Measurements from ENCODE around the gene EFNB1.

The EFNB1 gene

DNA sequence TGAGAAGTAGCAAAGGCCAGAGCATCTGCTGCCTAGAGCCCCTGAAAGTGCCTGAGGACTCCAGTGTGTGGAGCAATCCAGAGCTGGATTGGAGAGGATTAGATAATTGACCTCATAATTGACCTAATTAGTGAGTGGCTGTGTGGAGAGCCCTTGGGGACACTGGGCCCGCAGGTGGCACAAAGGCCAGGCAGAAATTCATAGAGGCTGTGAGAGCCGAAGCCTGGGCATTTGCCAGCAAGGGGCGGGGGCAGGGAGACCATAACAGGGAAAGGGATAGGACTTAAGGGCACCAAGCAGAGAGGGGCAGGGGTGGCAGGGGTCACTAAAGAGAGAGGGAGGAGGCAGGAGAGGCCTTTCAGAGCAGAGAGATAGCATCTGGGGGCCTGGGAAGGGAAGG is 45.3 kb downstream of the EFNB1 start:
- DNase-seq (ENCODE audit: low read depth) = no peak

DNA sequence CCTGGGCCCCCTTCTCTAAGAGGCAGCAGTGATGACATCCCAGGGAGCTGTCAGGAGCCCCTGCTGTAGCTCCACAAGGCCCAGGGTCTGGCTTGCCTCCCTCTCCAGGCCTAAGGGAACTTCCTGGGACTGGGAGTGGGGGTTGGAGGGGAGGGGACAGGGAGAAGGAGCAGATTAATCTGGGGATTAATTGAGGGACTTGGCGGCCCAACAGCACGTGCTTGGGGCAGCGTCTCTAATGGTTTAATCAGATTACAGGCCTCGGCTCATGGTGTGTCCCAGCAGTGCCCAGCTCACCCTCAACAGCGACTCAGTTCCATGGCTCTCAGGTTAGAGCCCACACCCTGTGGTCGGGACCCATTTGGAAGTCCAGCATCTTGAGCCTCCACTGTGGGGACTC is 47.9 kb downstream of the EFNB1 start:
- no peak for DNase-seq (ENCODE audit: low read depth)
- TF ChIP-seq, protein P1, sequence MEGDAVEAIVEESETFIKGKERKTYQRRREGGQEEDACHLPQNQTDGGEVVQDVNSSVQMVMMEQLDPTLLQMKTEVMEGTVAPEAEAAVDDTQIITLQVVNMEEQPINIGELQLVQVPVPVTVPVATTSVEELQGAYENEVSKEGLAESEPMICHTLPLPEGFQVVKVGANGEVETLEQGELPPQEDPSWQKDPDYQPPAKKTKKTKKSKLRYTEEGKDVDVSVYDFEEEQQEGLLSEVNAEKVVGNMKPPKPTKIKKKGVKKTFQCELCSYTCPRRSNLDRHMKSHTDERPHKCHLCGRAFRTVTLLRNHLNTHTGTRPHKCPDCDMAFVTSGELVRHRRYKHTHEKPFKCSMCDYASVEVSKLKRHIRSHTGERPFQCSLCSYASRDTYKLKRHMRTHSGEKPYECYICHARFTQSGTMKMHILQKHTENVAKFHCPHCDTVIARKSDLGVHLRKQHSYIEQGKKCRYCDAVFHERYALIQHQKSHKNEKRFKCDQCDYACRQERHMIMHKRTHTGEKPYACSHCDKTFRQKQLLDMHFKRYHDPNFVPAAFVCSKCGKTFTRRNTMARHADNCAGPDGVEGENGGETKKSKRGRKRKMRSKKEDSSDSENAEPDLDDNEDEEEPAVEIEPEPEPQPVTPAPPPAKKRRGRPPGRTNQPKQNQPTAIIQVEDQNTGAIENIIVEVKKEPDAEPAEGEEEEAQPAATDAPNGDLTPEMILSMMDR (IDR thresholded peaks at IDR 0.05; ENCODE audit: low read depth, low read length, missing control alignments) = no peak
- H3K4me3 ChIP-seq (ENCODE audit: low read depth, low read length) = no peak overlapping the region

More for the DNA sequence above, 45.3 kb downstream of the EFNB1 start:
- TF ChIP-seq, protein P1 (IDR thresholded peaks at IDR 0.05; ENCODE audit: low read depth, low read length, missing control alignments) = no peak
- H3K4me3 ChIP-seq (ENCODE audit: low read depth, low read length) = no peak overlapping the region

DNA sequence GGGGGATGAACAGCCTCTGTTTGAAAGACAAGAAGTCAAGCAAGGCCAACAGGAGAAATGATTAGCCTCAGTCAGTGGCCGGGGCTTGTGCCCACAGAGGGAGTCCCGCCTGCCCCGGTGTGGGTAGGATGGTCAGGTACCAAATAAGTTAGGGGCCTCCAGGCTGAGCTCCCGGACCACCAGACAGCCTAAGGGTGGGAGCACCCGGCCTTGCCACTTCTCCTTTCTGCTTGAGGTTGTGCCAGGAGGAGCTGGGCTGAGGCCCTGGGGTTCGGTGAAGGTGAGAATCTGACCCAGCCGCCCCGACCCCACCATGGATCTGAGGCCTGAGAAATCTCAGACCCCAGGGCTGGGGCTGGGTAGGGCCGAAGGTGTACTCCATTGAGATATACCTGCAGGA is 48.8 kb downstream of the EFNB1 start:
- DNase-seq (ENCODE audit: low read depth) = no peak
- H3K4me3 ChIP-seq (ENCODE audit: low read depth, low read length) = no peak overlapping the region
- TF ChIP-seq, protein P1 (IDR thresholded peaks at IDR 0.05; ENCODE audit: low read depth, low read length, missing control alignments) = no peak

DNA sequence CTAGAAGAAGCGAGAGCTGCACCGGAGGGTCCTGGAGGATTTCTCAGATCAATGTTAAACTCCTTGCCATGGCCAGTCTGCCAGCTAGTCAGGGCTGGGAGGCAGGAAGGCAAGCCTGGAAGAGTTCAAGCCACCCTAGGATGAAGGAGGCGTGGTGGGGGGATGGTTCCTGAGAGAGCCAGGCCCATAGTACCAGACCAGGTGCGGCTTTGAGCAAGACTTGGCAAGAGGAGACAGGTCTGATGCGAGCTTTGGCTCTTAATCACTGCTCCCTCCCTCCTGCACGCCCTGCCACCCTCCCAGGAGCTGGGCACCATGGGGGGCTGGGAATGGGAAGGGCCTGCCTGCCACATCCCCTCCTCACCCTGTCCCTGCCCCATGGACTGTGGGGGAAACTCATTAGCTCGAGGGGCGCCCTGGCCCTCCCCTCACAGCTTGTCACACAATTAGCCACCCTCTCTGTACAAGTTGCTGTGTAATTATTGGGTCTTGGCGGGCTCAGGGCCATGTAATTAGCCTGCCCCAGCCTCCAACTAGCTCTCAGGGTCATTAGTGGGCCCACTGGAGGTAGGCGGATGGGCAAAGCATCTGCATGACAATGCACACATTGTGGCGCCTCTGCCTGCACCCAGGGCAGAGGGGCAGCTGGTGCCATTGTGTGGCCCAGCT is 50.3 kb downstream of the EFNB1 start:
- DNase-seq (ENCODE audit: low read depth) = no peak
- H3K4me3 ChIP-seq (ENCODE audit: low read depth, low read length) = no peak overlapping the region
- TF ChIP-seq, protein P1 (IDR thresholded peaks at IDR 0.05; ENCODE audit: low read depth, low read length, missing control alignments) = no peak

DNA sequence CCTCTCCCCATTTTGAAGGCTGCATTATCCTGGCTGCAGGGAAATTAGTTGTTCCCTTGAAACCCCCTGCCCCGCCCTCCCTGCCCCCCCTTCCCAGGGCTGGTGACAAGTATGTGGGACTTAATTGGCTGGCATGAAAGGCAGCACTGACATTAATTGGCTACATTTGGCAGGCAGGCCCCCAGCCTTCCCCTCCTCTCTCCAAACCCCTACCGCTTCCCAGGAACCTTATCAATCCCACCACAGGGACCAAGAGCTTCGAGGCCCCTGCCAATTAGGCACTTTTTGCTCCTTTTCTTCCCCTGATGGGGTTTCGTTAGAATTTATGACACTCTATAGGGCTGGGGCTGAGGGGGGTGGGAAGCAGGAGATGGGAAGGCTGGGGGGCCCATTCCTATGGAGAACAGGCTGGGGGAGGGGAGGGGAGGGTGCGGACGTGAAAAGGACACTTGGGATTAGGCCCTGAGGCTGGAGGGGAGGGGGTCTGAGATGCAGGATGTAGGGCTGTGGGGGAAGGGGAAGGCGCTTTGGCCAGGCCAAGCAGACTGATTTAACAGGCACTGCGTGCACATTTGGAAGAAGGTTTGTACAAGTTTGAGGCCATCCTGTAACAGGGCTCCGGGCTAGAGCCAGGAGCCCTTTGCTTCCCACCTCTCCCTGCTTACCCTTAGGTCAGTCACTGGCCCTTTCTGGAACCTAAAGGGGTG is 52.2 kb downstream of the EFNB1 start:
- H3K4me3 ChIP-seq (ENCODE audit: low read depth, low read length) = no peak overlapping the region
- TF ChIP-seq, protein P1 (IDR thresholded peaks at IDR 0.05; ENCODE audit: low read depth, low read length, missing control alignments) = no peak
- no peak for DNase-seq (ENCODE audit: low read depth)

DNA sequence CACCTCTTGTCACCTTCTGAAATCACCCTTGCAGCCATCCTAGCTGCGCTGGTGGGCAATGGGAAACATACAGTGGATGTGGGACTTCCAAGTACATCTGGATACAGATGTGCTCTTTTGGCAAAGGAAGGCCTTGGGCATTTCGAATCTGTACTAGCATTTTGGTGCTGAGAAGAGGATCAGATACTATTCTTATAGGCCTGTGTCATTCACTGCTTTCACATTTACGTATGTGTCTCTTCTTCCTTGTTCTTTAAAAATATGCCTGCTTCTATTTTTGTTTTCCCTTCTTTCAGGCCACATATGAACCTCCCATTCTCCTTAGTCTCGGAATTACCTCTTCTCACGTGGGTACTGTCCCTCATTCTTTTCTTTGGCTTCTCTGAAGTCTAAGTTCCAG is 53.1 kb downstream of the EFNB1 start:
- TF ChIP-seq, protein P1 (IDR thresholded peaks at IDR 0.05; ENCODE audit: low read depth, low read length, missing control alignments) = no peak
- DNase-seq (ENCODE audit: low read depth) = no peak
- H3K4me3 ChIP-seq (ENCODE audit: low read depth, low read length) = no peak overlapping the region
